A549 (cell line): ENCODE measurements around the gene ERFL. TPM values are rescaled to one million over a fixed set of nuclear protein-coding genes. Genes with fewer than 3 reads are reported as not detected.
"Not testable (repeated sequence)": the region's sequence is repeated elsewhere in the genome, so short reads cannot be mapped to it uniquely, and the experiment has no call there.

Experiments used
- ATAC-seq, 2 experiments: fragments of 200-7000 bp in 1 of 2; fragments of >200 bp in 1 of 2; cut with Nextera tagmentation in 1 of 2; cut with Tn5 transposase in 1 of 2; 3 replicates each; pipeline versions ENCODE4 v1.8.0 to v1.9.1; 2018 to 2020; ENCODE audit warnings: mild to moderate bottlenecking in 1 of 2, moderate library complexity in 1 of 2
- CTCF ChIA-PET: fragments of 300-600 bp; sonication (Branson Sonifier 250); formaldehyde crosslinking; extraction: SDS; loops from one replicate; lab custom pipeline; 2021; ENCODE audit warnings: antibody characterized with exemption, inconsistent platforms; lab: Yijun Ruan, JAX
- POLR2A ChIA-PET: fragments of 350-600 bp; formaldehyde crosslinking; extraction: SDS; loops from one replicate; lab custom pipeline; 2021; ENCODE audit warnings: antibody characterized with exemption, inconsistent platforms; lab: Yijun Ruan, JAX
- DNase-seq, 2 experiments: peaks; one replicate each; pipeline versions ENCODE4 v3.0.0 to v3.0.0-alpha.2; 2011 to 2016; ENCODE audit warnings: low read depth in 1 of 2, low spot score in 1 of 2
- FAIRE-seq: peaks from 2 replicates; lab custom pipeline; 2011; peaks lifted over from hg19 to GRCh38; lab: Jason Lieb, UNC
- H3K27ac ChIP-seq, 2 experiments: fragments of >200 bp; sonication (Bioruptor Twin); formaldehyde crosslinking; 3 replicates each; pipeline ENCODE4 v1.5.1; 2016 to 2017
- H3K4me1 ChIP-seq: fragments of >200 bp; sonication (Bioruptor Twin); formaldehyde crosslinking; 3 replicates; pipeline ENCODE4 v1.6.1; 2016
- H3K4me2 ChIP-seq: fragments of >200 bp; sonication (Bioruptor Twin); formaldehyde crosslinking; 3 replicates; pipeline ENCODE4 v1.6.1; 2016
- H3K4me3 ChIP-seq: fragments of >200 bp; sonication (Bioruptor Twin); formaldehyde crosslinking; 3 replicates; pipeline ENCODE4 v1.5.1; 2016
- H3K9me3 ChIP-seq: fragments of >200 bp; sonication (Bioruptor Twin); formaldehyde crosslinking; 3 replicates; pipeline ENCODE4 v1.6.1; 2016
- NFE2L2 ChIP-seq: fragments of 150-350 bp; conservative IDR thresholded peaks from 2 replicates; pipeline ENCODE4 v1.6.1; 2014; ENCODE audit warnings: low read length
- NPAS2 ChIP-seq: fragments of 250-450 bp; sonication (Bioruptor Pico); IDR thresholded peaks from 2 replicates; pipeline ENCODE4 v1.8.0; 2022; ENCODE audit warnings: mild to moderate bottlenecking, moderate library complexity, borderline replicate concordance
- ZFP36 ChIP-seq: fragments of 450-650 bp; IDR thresholded peaks from 2 replicates; pipeline ENCODE4 v1.6.1; 2014; ENCODE audit warnings: borderline replicate concordance; ENCODE audit not compliant: partially characterized antibody
- WGBS: methylation state at CpG from one replicate; pipeline ENCODE4 v1.1.6; 2017; ENCODE audit errors: missing lambda C conversion rate; 5-methylcytosine and 5-hydroxymethylcytosine counted together
- polyA plus RNA-seq, 4 experiments: library from polyadenylated mRNA; depleted of rRNA in 3 of 4; stranded (reverse); fragments of >200 nt; fragmentation: RNase III in 1 of 4; extraction: RNeasy Plus Mini Kit Qiagen cat#74134 plus additional on column Dnase treatment in 1 of 4; gene quantifications; 2 replicates in 3 of 4; 3 replicates in 1 of 4; pipeline ENCODE4 v1.2.3, GENCODE V29; 2011 to 2017
- TF ChIP-seq, protein P1 (sequence below): IDR thresholded peaks from 2 replicates; pipeline ENCODE4 v1.6.1; 2012
- TF ChIP-seq, protein P2 (sequence below): IDR thresholded peaks from 2 replicates; pipeline ENCODE4 v1.6.1; 2012

The ERFL gene
- polyA plus RNA-seq, 2 of the 4 experiments (the other 2 are of a cell fraction): 0.15 to 0.19 TPM

DNA sequence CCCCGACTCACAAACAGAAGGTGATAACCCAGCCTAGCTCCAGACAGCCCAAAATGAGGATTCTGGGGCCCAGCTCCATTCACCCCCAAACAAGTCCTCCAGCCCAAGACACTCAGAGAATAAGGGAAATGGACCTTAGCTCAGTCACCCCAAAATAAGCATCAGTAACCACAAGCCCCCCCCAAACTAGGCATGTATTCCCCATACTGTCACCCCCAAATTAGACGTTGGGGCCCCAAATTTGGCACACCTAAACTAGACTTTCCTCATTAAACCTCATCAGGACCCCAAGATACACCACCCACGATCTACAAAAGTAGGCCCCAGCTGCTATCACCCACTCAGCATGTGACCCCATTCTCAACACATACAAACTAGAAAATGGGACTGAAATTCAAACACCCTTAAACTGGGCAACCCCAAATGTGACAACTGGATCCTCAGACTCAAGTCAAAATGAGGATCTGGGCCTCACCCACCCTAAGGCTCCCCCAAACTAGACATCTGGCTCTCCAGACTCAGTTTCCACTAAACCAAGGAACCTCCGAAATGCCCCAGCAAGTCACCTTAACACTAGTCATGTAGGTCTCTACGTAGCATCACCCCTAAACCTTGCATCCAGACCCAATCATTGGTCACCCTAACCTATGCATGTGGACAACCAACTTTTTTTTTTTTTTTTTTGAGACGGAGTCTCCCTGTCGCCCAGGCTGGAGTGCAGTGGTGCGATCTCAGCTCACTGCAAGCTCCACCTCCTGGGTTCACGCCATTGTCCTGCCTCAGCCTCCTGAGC lies 13.4 kb upstream of the ERFL start:
- ATAC-seq (no peak), DNase-seq (no peak), FAIRE-seq (no peak)
- ChIA-PET POLR2A (interaction anchor here (0.7 to 0.8 kb wide), 2 partner anchors 19 to 49 kb away, joined by 3 read pairs; no protein-coding TSS in a partner anchor), CTCF (interaction anchor here (1.0 to 12.1 kb wide), 7 partner anchors 11 to 139 kb away, joined by 3 to 163 read pairs (median 4); partner anchors contain the start of gene ERFL)
- no peak for TF ChIP-seq NPAS2 (CRISPR knock-in tag)
- Histone ChIP-seq H3K4me1 (peaks cover 9% of the 10 kb centered on the region; the same call in 1 of the 3 replicates), H3K27ac (no peak overlapping the region), H3K9me3 (no peaks in the 10 kb centered on the region), H3K4me2 (no peak overlapping the region; the same call in 2 of the 3 replicates), H3K4me3 (no peak overlapping the region)
- WGBS: 81% methylated on average over 9 of the region's 9 CpGs

DNA sequence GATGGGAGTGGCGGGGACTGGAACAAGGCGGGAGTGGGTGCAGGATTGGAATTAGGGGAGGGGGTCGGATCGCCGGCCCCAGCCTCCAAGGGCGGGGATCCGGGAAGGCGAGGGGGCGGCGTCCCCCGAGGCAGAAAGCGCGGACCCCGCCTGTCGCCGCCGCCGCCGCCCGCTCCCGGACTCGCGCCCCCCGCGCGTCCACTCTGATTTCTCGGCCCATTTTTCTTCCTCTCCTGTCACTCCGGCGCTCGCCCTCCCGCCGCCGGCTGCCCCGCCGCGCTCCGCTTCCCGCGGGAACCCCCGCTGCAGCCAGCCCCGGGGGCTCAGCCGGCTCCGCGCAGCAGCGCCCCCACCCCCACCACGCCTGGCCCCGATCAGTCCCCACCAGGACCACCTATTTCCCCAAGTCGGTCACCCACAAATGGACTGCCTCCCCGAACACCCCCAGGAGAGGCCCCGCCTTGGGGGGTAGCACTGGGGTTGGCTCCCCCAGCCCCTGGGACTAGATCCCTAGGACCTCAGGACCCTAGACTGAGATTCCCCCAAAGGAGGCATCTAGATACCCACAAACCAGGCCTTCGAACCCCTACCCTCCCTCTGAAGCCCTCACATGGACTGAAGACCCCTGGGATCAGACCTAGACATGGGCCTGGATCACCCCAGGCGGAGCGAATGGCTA lies 12.6 kb upstream of the ERFL start:
- no peak for FAIRE-seq
- peaks cover 9% of the 10 kb centered on the region; the same call in 1 of the 3 replicates for H3K4me1 ChIP-seq
- H3K4me2 ChIP-seq: peak overlapping the region; percentile 94
- peak overlapping the region; percentile 56 for H3K4me3 ChIP-seq
- H3K27ac ChIP-seq: peak overlapping the region; percentile 74 to 90
- ATAC-seq: no peak
- ChIA-PET POLR2A (interaction anchor here (0.7 to 1.5 kb wide), 3 partner anchors 18 to 81 kb away, joined by 3 read pairs; partner anchors contain the start of gene RPS19), CTCF (interaction anchor here (0.8 to 8.7 kb wide), 5 partner anchors 11 to 138 kb away, joined by 3 to 97 read pairs (median 3); no protein-coding TSS in a partner anchor)
- TF ChIP-seq, protein P1, sequence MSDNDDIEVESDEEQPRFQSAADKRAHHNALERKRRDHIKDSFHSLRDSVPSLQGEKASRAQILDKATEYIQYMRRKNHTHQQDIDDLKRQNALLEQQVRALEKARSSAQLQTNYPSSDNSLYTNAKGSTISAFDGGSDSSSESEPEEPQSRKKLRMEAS: 0 out of 2 replicates have a peak, but pooled peaks have one; percentile 2
- TF ChIP-seq, protein P2, sequence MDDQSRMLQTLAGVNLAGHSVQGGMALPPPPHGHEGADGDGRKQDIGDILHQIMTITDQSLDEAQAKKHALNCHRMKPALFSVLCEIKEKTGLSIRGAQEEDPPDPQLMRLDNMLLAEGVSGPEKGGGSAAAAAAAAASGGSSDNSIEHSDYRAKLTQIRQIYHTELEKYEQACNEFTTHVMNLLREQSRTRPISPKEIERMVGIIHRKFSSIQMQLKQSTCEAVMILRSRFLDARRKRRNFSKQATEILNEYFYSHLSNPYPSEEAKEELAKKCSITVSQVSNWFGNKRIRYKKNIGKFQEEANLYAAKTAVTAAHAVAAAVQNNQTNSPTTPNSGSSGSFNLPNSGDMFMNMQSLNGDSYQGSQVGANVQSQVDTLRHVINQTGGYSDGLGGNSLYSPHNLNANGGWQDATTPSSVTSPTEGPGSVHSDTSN: no peak
- DNase-seq: no peak
- 65% methylated on average over 50 of the region's 53 CpGs for WGBS
- H3K9me3 ChIP-seq: no peaks in the 10 kb centered on the region

DNA sequence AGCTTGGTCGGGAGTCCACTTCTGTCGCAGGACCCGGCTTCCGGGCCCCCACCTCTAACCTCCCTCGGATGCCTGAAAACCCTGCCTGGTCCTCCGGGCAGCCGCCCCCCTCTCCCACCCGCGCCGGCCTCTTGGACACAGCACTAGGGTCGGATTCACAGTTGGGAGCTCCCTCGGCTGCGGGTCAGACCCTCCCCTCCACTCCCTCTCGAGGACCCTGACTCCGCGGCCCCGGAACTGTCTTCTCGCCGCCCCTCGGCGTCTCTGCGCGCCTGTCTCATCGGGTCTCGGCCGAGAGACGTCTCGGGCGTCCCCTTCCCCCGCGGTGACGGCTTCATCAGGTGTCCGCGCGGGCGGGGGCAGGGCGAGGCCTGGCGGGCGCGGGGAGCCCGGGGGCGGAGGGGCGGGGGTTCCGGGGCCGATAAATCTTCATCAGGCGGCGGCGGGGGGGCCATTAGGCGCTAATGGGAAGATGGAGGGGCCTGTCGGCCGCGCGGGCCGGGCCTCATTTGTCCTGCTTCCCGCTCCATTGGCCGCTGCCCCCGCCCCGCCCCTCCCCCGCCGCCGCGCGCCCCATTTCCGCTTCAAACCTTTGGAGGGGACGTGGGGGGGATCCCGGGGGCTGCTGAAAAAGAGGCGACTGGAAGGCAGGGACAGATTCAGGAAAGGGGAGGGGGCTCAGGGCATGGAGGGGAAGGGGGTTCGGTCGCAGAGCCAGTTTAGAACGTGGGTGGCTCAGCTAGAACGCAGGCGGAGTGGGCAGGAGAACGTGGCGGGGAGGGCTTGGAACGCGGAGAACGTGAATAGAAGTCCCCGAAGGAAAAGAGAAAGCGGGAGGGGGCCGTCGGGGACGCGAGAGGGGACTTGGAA lies 11.8 kb upstream of the ERFL start:
- DNase-seq (peak in 1 of 2 experiments; percentile 78), ATAC-seq (peak in 1 of 2 experiments; percentile 12; a peak in 2 of 6 replicates), FAIRE-seq (no peak)
- ChIA-PET CTCF (interaction anchor here (0.8 to 5.3 kb wide), 5 partner anchors 10 to 67 kb away, joined by 3 to 68 read pairs (median 3); no protein-coding TSS in a partner anchor), POLR2A (interaction anchor here (1.5 kb wide), 1 partner anchor 80 kb away, joined by 3 read pairs; the partner anchor contains the start of gene RPS19)
- Histone ChIP-seq H3K4me2 (peak overlapping the region; percentile 94), H3K9me3 (no peaks in the 10 kb centered on the region), H3K27ac (peak overlapping the region; percentile 74 to 90), H3K4me3 (peak overlapping the region; percentile 56), H3K4me1 (peaks cover 9% of the 10 kb centered on the region; the same call in 1 of the 3 replicates)
- 27% methylated on average over 48 of the region's 83 CpGs for WGBS
- TF ChIP-seq NFE2L2: no peak
- TF ChIP-seq, protein P1: 0 out of 2 replicates have a peak, but pooled peaks have one; percentile 34
- TF ChIP-seq, protein P2: no peak

DNA sequence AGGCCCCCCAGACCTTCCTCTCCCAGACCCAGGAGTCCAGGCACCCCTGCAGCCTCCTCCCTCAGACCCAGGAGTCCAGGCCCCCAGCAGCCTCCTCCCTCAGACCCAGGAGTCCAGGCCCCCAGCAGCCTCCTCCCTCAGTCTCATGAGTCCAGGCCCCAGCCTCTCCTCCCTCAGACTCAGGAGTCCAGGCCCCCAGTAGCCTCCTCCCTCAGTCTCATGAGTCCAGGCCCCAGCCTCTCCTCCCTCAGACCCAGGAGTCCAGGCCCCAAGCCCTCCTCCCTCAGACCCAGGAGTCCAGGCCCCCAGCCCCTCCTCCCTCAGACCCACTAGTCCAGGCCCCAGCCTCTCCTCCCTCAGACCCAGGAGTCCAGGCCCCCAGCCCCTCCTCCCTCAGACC lies 11.0 kb upstream of the ERFL start:
- ChIA-PET CTCF (interaction anchor here (1.0 to 5.3 kb wide), 3 partner anchors 9 to 66 kb away, joined by 3 to 68 read pairs (median 3); no protein-coding TSS in a partner anchor), POLR2A (interaction anchor here (1.5 kb wide), 1 partner anchor 79 kb away, joined by 3 read pairs; the partner anchor contains the start of gene RPS19)
- not testable (repeated sequence) for H3K4me2 ChIP-seq, ATAC-seq, FAIRE-seq, H3K4me3 ChIP-seq, H3K9me3 ChIP-seq, H3K27ac ChIP-seq, H3K4me1 ChIP-seq, DNase-seq
- peak; percentile 22 for TF ChIP-seq ZFP36
